ENCODE results near the gene VWA1.
"Not testable (repeated sequence)": the region's sequence is repeated elsewhere in the genome, so short reads cannot be mapped to it uniquely, and the experiment has no call there.

The VWA1 gene

DNA sequence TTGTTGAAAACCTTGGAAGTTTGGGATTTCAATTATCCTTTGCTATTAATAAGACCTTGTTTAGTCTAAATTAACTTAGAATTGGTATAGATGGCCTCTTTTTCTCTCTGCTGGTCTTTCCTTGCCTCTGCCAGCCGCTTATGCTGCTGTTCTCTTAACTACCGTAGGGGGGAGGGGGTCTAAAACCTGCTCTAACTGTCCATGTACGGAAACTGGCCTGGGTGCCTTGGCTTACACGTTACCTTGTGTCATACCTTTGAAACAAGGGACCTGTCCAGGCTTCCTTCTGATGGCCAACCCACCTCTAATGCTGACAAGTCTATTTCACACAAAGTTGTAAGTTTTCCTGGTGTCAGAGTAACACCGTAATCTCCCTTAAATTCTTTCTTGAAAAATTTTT lies 18.1 kb upstream of the VWA1 start:
- not testable (repeated sequence) for ATAC-seq, H3K4me3 Mint-ChIP-seq, DNase-seq, H3K27ac Mint-ChIP-seq, H3K9me3 Mint-ChIP-seq
- H3K4me1 Mint-ChIP-seq, result peaks cover 17% of the 10 kb centered on the region
- H3K27me3 Mint-ChIP-seq, result peaks cover 21% of the 10 kb centered on the region

DNA sequence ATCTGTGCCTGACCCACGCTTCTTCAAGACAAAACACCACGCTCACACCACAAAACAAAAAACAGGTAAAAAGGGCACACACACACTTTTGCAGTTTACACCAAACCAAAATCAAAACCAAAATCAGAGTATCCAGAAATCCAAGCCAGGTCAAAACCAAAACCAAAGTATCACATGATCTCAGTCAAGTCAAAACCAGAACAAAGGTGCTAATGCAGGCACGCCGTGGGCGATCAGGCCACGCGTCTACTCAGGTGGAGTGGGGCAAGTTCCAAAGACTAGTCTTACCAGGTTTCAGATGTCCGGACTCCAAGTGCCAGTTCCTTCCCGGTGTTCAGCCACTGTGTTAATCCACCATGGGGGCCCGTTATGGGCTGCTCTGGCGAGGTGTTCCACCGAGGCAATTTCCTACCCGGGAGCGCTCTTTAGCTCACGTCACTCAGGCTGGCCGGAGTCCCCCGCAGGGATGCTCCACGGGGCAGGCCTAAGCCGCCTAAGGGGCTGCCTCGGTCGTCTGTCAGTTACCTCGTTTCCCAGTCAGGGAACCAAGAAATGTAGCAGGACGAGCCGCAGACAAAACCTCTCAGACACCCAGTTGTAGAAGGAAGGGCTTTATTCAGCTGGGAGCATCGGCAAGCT lies 17.5 kb upstream of the VWA1 start:
- ATAC-seq, result not testable (repeated sequence)

DNA sequence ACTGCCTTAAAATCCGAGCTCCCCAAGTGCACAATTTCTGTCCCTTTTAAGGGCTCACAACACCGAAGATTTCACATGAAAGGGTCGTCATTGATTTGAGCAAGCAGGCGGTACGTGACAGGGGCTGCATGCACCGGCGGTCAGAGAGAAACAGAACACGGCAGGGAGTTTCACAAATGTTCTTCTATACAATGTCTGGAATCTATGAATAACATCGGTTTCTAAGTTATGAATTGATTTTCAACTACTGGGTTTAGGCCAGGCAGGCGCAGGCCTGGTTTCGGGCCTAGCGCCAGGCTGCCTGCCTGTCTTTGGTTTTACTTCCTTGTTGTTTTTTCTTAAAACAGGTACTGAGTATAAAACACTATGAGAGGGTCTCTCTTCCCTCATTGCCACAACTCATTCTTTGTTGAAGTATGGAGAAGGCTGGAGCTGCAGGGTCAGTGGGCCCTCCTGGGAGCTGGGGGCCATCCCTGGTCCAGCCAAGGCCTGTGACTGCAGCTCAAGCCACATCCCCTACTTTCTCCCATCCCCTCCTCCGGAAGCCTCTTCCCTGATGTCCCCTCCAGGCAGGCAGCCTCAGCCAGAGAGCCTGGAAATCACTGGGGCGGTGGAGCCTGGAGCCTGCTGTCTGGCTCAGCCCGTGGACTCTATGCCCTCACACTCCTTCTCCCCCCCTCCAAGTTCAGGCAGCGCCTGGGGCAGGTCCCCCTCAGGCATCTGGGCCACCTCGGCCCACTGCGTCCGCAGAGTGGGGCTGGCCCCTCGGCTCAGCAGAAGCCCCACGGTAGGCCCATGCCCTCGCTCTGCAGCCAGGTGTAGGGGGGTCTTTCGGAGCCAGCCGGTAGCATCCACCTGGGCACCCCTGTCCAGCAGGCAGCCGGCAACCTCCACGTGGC lies 16.8 kb upstream of the VWA1 start:
- no peak overlapping the region for H3K27ac Mint-ChIP-seq

More for the DNA sequence above, 17.5 kb upstream of the VWA1 start:
- H3K27ac Mint-ChIP-seq, H3K9me3 Mint-ChIP-seq, H3K4me3 Mint-ChIP-seq, DNase-seq: not testable (repeated sequence)
- peaks cover 23% of the 10 kb centered on the region for H3K4me1 Mint-ChIP-seq
- peaks cover 26% of the 10 kb centered on the region for H3K27me3 Mint-ChIP-seq

GRCh38 chr1:1419363-1419812 lies 16.1 kb upstream of the VWA1 start:
- ATAC-seq (no peak), DNase-seq (no peak)
- no peak overlapping the region for H3K27ac Mint-ChIP-seq
- H3K4me3 Mint-ChIP-seq, result peak overlapping the region in 1 of 2 donors; percentile 26
- H3K9me3 Mint-ChIP-seq, result no peaks in the 10 kb centered on the region
- H3K27me3 Mint-ChIP-seq, result peaks cover 29% of the 10 kb centered on the region
- H3K4me1 Mint-ChIP-seq, result peaks cover 27% of the 10 kb centered on the region

More for the DNA sequence above, 16.8 kb upstream of the VWA1 start:
- Mint-ChIP-seq H3K4me1 (peaks cover 27% of the 10 kb centered on the region), H3K27me3 (peaks cover 27% of the 10 kb centered on the region), H3K9me3 (no peaks in the 10 kb centered on the region), H3K4me3 (no peak overlapping the region)
- no peak for DNase-seq
- no peak for ATAC-seq

DNA sequence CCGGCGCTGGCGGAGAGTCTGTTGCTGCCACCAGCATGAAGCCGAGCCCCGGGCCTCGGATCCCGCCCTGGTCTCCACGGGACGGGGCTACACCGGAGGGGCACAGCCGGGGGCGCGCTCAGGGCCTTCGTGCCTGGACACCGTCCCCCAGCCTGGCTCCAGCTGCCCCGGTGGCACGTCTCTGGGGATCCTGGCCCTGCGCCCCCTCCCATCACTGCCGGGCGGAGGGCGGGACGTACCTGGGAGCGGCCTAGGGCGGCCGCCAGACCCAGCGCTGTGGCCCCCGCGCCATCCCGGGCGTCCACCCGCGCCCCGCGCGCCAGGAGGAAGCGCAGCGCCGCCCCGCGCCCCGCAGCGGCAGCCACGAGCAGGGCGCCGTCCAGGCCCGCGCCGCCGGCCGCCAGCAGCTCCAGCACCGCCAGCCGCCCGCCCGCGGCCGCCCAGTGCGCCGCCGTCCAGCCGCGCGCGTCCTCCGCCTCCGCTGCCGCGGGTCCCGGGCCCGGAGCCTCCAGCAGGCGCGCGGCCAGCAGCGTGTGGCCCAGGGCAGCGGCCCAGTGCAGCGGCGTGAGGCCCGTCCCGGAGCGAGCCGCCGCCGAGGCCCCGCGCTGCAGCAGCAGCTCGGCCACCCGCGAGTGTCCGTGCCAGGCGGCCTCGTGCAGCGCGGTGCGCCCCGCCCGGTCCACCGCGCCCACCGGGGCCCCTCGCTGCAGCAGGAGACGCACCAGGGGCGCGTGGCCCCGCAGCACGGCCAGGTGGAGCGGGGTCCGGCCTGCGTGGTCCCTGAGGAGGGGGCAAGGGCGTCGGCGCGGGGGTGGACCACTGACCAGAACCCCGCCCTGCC lies 15.5 kb upstream of the VWA1 start:
- DNase-seq, result no peak
- Mint-ChIP-seq H3K27me3 (peaks cover 36% of the 10 kb centered on the region), H3K9me3 (no peaks in the 10 kb centered on the region), H3K27ac (no peak overlapping the region), H3K4me1 (peaks cover 27% of the 10 kb centered on the region), H3K4me3 (no peak overlapping the region)
- ATAC-seq, result peak; percentile 64

DNA sequence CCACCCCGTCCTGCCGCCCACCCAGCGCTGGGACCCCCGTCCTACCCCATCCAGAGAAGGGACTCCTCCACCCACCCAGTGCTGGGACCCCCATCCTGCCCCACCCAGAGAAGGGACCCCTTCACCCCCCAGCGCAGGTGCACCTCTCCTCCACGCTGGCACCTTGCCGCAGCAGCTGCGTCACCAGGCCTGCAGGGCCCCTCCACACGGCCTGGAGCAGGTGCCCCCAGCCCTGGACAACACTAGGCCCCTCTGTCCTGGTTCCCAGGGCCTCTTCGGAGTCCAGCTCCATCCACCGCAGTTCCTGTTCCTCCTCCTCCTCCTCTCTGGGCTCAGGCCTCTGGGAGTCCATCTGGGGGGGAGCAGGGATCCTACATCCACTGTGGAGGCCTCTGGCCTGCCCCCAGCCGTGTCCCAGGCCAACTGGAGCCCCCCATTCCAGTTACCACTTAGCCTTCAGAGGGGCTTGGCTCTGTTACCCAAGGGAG lies 14.8 kb upstream of the VWA1 start:
- Mint-ChIP-seq H3K27ac (no peak overlapping the region), H3K27me3 (peaks cover 43% of the 10 kb centered on the region), H3K4me1 (peaks cover 27% of the 10 kb centered on the region), H3K9me3 (no peaks in the 10 kb centered on the region), H3K4me3 (peak overlapping the region; percentile 62 to 71)
- DNase-seq, result no peak
- peak; percentile 58 for ATAC-seq

DNA sequence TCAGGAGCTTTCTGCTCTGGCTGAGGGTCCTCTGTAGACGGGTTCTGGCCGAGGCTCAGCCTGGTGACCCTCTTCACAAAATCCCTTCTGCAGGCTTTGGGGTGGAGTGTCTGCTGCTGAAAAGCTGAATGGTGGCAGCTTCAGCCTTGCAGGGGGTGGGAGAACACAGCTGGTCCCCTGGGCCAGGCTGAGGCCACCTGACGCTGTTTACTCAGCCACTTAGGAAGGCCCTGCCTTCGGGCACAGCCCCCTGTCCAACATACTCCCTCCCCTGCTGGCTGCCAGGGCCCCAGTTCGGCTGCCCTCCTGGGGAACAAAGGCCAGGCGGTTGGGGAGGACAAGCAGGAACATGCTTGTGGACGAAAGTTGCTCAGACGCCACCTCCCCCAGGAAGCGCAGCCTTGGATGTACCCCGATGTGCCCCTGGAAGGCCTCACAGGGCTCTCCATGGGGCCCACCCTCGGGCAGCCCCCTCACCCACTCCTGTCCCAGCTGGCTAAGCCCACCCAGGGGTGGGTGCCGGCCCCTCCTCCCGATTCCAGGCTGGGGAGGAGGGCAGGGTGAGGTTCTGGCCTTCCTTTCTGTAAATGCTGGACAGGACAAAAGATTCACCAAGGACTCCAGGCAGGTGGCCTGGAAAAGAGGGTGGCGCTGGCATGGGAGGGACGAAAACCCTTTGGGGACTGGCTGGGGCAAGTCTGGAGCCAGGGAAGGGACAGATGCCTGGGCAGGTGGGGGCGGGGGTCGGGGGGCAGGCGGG lies 14.2 kb upstream of the VWA1 start, which contains the start of gene ANKRD65:
ANKRD65 (minus strand) TSS at position 130 of the 760 bp plus-strand sequence. CDS start 271 bp downstream, outside the sequence.
- H3K9me3 Mint-ChIP-seq, result no peaks in the 10 kb centered on the region

DNA sequence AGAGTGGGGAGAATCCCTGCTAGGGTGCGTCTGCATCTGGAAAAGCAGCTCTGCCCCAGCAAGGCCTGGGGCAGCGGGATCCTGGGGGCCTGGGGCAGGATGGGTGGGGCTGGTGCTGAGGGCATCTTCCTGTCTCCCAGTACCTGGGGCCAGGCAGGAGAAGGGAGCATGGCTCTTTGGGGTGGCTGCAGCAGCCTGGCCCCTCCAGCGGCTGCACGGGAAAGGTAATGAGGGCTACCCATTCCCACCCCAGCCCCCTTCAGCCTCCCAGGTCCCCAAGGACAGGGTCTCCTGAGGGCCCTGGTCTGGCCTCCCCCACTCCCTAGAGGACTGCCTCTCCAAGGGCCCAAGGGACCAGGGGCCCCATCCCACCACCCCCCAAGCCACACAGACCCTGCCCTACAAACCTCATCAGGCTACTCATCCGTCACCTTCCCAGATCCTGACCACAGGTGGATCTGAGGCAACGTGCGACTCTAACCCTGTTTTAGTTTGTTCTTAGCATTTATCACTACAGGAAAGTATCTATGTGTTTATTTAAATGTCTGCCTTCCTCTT lies 13.5 kb upstream of the VWA1 start:
- H3K4me3 Mint-ChIP-seq, result no peak overlapping the region
- peaks cover 36% of the 10 kb centered on the region for H3K4me1 Mint-ChIP-seq
- H3K9me3 Mint-ChIP-seq, result no peaks in the 10 kb centered on the region
- peaks cover 53% of the 10 kb centered on the region for H3K27me3 Mint-ChIP-seq
- H3K27ac Mint-ChIP-seq, result no peak overlapping the region
- no peak for DNase-seq
- ATAC-seq, result no peak

More for the DNA sequence above, 14.2 kb upstream of the VWA1 start, which contains the start of gene ANKRD65:
- ATAC-seq (no peak), DNase-seq (no peak)
- H3K27me3 Mint-ChIP-seq, result peaks cover 49% of the 10 kb centered on the region
- H3K4me1 Mint-ChIP-seq, result peaks cover 33% of the 10 kb centered on the region
- peak within 1 kb of the TSS; percentile 62 to 71 for H3K4me3 Mint-ChIP-seq
- H3K27ac Mint-ChIP-seq, result no peak within 1 kb of the TSS

GRCh38 chr1:1422465-1423244 lies 12.8 kb upstream of the VWA1 start:
- peak overlapping the region in 1 of 2 donors; percentile 42 for H3K27ac Mint-ChIP-seq
- peaks cover 33% of the 10 kb centered on the region for H3K4me1 Mint-ChIP-seq
- DNase-seq (no peak), ATAC-seq (no peak)
- H3K9me3 Mint-ChIP-seq, result no peaks in the 10 kb centered on the region
- H3K4me3 Mint-ChIP-seq, result no peak overlapping the region
- H3K27me3 Mint-ChIP-seq, result peaks cover 53% of the 10 kb centered on the region

- Mint-ChIP-seq H3K27me3 (peaks cover 56% of the 10 kb centered on the region), H3K4me1 (peaks cover 28% of the 10 kb centered on the region), H3K4me3 (no peak overlapping the region), H3K27ac (no peak overlapping the region), H3K9me3 (no peaks in the 10 kb centered on the region)
- ATAC-seq (no peak), DNase-seq (no peak)
These were observed 12.3 kb upstream of the VWA1 start for GRCh38 chr1:1423245-1423597.

DNA sequence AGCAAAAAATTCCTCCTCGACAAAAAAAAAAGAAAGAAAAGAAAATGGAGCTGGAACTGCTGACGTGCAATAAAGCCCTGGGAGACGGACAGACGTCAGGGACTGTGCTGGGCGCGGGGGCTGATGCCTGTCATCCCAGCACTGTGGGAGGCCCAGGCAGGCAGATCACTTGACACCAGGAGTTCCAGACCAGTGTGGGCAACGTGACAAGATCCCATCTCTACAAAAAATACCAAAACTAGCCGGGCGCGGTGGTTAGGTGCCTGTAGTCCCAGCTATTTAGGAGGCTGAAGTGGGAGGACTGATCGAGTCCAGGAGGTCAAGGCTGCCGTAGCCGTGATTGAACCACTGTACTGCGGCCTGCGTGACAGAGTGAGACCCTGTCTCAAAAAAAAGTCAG lies 10.8 kb upstream of the VWA1 start:
- no peak for ATAC-seq
- peaks cover 27% of the 10 kb centered on the region for H3K4me1 Mint-ChIP-seq
- H3K27me3 Mint-ChIP-seq, result peaks cover 70% of the 10 kb centered on the region
- no peaks in the 10 kb centered on the region for H3K9me3 Mint-ChIP-seq
- H3K27ac Mint-ChIP-seq, result peak overlapping the region in 1 of 2 donors; percentile 74
- DNase-seq, result no peak
- no peak overlapping the region for H3K4me3 Mint-ChIP-seq

DNA sequence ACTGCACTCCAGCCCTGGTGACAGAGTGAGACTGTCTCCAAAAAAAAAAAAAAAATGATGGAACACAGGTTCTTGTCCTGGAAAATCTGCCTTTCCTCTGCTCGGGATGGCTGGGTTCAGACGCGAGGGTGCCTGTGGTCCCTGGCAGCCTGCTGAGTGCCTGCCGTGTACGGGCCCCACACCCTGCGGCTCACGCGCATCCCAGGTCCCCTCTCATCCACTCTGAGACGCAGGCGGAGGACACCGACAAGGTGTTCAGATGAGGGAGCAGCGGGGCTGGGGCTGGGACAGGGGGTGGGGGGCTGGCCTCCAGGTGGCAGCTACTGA lies 10.1 kb upstream of the VWA1 start:
- peaks cover 77% of the 10 kb centered on the region for H3K27me3 Mint-ChIP-seq
- peaks cover 27% of the 10 kb centered on the region for H3K4me1 Mint-ChIP-seq
- H3K9me3 Mint-ChIP-seq, result no peaks in the 10 kb centered on the region
- DNase-seq, result no peak
- no peak for ATAC-seq
- H3K27ac Mint-ChIP-seq, result no peak overlapping the region
- H3K4me3 Mint-ChIP-seq, result no peak overlapping the region

- DNase-seq, result no peak
- H3K4me1 Mint-ChIP-seq, result peaks cover 22% of the 10 kb centered on the region
- H3K9me3 Mint-ChIP-seq, result no peaks in the 10 kb centered on the region
- peaks cover 75% of the 10 kb centered on the region for H3K27me3 Mint-ChIP-seq
- peak; percentile 29 for ATAC-seq
- H3K4me3 Mint-ChIP-seq, result peak overlapping the region in 1 of 2 donors; percentile 56
- H3K27ac Mint-ChIP-seq, result peak overlapping the region; percentile 35 to 59
These were observed 9.6 kb upstream of the VWA1 start for GRCh38 chr1:1425753-1426495.
